Measurements from ENCODE around the gene GLRA1.
"Not testable (repeated sequence)": the region's sequence is repeated elsewhere in the genome, so short reads cannot be mapped to it uniquely, and the experiment has no call there.

The GLRA1 gene

GRCh38 chr5:151913425-151913824, 11.2 kb downstream of the GLRA1 start:
- no peak for DNase-seq

DNA sequence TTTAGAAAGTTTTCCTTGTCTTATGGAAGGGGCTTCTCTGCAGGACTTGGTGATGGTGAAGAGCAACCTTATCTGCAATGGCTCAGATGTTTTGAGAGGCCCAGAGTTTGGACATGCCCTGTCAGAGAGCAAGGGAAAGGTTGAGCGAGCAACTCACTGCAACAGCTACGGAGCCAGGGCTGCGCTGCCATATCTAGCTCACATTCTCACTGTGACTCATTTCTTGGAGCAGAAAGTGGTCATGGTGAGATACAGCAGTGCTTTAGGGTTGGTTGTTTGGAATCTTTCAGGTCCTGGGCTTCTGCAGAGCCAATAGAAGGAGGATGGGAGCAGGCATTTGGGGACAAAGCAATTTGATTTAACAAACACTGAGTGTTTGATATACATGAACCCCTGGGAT, 12.3 kb downstream of the GLRA1 start:
- no peak for DNase-seq

GRCh38 chr5:151911011-151911410, 13.6 kb downstream of the GLRA1 start:
- no peak for DNase-seq

GRCh38 chr5:151909628-151910027, 15.0 kb downstream of the GLRA1 start:
- no peak for DNase-seq

DNA sequence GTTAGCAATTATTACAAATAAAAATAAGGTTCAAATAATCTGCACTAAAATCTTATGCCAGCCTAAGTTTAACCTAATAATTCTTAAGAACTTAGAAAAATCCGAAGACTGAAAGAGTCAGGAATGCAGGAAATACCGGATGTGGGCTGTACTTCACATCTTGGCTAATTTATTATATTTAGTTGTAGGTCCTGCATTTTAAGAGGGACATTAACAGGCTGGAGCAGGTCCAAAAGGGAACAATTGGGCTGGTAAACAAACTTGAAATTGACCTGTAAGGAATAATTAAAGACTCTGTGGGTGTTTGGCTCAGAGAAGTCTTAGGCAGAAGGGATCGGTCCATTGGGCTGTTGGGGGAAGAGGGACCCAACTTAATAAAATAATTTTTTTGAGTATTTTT, 18.4 kb downstream of the GLRA1 start:
- DNase-seq = no peak

GRCh38 chr5:151905557-151905961, 19.1 kb downstream of the GLRA1 start:
- no peak for DNase-seq

- no peak for DNase-seq
These were observed 19.7 kb downstream of the GLRA1 start for GRCh38 chr5:151904909-151905308.

- DNase-seq = no peak
These were observed 20.5 kb downstream of the GLRA1 start for GRCh38 chr5:151904127-151904526.

- peak; percentile 19 to 49 for DNase-seq
These were observed 21.4 kb downstream of the GLRA1 start for GRCh38 chr5:151903243-151903653.

- no peak for DNase-seq
These were observed 22.4 kb downstream of the GLRA1 start for GRCh38 chr5:151902215-151902614.

GRCh38 chr5:151901611-151902010, 23.0 kb downstream of the GLRA1 start:
- no peak for DNase-seq

DNA sequence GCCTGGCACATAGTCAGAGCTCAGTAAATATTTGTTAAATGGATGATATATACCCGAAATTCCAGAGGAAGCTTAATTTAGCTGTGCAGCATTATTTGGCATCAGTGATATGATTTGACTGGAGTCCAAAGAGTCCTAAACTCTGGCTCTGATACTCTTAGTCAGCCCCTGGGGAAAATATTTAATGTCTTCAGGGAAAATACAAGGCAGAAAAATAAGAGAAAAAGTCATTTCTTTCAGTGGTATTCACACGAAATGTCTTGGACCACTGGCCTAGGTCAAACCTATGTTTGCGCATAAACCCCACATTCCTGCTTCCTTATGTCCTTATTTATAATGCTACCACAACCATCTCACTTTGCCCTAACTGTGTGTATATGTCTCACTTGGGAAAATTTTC, 23.8 kb downstream of the GLRA1 start:
- DNase-seq = no peak

GRCh38 chr5:151899399-151899798, 25.3 kb downstream of the GLRA1 start:
- DNase-seq = peak; percentile 23 to 75

DNA sequence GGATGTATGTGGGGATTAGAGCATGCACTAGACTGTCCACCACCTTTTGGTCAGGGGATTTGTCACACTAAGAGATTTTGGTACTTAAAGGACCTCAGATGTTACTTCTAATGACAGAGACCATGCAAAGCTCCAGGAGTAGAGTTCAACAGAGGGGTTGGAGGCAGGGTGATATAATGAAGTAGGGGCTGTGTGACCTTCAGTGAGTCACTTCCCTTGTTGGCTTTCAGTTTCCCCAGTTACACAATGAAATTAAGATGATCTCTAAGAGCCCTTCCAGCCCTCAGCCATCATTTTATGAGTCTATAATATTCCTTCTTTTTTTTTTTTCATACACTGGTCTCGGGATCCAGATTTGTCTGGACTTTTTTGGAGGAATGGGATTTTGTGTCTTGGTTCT, 26.8 kb downstream of the GLRA1 start:
- DNase-seq = no peak

DNA sequence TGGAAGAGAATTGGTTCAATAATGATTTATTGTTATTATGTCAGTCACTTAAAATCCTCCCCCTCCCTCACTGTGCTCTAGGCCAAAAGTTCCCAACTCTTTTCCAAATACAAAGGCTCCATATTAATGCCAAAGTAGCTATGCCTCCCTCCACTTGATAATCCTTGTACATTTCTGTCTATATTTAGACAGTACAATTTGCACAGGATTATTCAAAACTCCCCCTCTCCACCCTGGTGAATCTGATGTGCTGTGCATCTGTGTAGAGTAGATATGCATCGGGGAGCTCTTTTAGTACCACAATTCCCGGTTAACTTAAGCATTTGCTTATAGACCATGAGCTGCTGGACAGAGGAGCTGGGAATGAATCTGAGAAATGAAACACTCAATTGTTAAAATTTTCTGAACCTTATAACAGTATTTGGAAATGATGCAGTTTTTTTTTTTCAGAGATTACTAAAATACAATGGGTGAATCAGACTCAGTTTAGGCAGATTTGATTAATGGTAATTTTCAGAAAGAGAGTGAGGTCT, 27.6 kb downstream of the GLRA1 start:
- DNase-seq = peak in 1 of 2 experiments; percentile 36

DNA sequence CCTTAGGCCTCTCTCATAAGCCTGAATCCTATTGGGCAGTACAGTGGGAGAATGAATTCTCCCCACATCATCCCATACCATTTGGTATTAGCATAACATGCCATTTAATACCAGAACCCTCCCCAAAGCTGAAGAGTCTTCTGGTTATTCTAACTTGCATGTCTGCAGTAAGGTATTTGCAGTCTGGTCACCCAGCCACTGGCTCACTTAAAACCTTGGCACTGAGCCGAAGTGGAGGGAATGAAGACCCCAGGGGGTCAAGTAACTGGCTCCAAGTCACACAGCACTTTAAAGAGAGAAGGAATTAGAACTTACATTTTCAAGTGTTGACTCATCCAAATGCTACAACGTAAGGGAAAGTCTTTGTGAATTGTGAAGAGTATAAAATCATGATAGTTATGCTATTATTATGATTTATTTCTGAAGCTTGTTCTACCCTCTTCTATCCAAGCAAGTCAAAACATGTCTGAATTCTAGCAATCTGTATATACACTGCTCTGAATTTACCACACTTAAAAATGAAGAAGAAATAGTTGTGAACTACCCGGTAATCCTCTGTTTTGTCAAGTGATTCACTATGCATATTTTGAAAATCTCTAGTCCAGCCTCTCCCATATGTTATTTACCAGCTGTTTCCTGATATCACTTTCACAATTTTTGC, 28.5 kb downstream of the GLRA1 start:
- DNase-seq = peak; percentile 76 to 82

GRCh38 chr5:151895660-151896030, 29.0 kb downstream of the GLRA1 start:
- DNase-seq = no peak

DNA sequence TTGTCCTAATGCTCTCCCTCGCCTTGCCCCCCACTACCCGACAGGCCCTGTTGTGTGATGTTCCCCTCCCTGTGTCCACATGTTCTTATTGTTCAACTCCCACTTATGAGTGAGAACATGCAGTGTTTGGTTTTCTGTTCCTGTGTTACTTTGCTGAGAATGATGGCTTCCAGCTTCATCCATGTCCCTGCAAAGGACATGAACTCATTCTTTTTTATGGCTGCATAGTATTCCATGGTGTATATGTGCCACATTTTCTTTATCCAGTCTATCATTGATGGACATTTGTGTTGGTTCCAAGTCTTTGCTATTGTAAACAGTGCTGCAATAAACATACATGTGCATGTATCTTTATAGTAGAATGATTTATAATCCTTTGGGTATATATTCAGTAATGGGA, 31.2 kb downstream of the GLRA1 start:
- not testable (repeated sequence) for DNase-seq

DNA sequence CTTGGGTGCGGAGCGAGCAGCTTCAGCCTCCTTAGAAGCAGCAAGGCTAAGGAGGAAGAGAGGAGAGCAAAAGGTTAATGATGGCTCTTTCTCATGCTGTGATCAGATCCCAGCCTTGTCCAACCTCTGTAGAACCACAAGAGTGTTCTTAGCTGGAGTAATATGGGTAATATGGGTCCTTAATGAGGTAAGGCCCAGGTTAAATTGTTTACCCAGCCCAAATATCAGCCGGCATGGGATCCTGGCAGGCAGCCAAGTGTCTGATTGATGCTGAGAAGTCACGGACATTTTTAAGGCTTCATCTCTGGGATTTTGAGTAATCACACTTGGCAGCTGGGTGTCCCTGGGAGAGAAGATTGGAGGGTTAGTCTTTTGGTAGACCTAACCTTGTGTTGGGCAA, 32.3 kb downstream of the GLRA1 start:
- no peak for DNase-seq

- DNase-seq = no peak
These were observed 34.4 kb downstream of the GLRA1 start for GRCh38 chr5:151890299-151890698.

DNA sequence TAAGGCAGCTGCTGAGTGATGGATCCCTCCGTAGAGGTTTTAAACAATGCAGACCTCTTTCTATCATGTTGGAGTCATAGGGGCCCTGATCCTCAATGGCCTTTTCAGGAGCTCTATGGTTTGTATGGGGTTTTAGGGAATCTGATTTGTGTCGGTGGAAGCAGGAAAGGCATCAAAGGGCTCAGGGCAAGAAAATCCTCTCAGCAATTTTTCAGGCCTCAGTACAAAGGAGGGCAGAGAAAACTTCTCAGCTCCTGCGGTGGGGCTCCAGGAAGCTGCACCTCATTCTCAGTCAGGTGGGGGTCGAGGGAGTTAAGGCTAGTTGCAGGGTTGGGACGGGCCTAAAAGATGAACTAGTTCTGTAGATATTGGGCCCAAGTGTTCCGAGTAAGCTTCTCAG, 35.0 kb downstream of the GLRA1 start:
- DNase-seq = no peak

GRCh38 chr5:151886546-151887275, 37.9 kb downstream of the GLRA1 start:
- DNase-seq = peak in 1 of 2 experiments; percentile 28

DNA sequence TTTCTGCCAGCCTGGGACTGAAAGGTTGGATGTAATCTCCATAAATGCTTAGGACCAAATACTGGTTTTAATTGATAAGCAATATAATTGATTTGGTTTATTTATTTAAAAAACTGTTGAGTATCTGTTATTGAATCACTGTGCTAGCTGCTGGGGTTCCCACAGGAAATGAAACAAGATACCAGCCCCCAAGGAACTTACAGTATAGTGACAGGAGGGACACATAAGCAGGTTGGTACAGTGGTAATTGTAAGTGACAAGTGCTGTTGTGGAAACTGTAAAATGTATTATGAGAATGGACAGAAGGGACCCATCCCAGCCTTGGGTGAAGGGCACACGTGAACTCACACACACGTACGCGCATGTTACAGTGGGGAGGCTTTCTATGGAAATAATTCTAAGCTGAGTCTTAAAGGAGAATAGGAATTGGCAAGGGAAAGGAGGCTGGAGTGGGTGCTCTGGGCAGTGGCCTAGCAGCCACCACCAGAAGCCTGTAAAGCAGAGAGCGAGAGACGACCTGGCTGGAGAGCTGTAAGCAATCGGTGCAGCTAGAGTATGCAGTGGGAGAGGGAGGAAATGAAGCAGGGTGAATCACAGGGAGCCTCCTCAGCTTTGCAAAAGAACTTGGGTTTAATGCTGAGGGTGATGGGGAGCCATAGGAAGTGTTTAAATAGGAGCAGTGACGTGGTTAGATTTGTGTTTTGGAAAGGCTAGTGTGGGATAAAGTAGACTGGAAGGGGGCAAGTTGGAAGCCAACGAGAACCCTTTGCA, 39.3 kb downstream of the GLRA1 start:
- no peak for DNase-seq
